GM18520 (cell line): ENCODE measurements around the gene CDH12.
"Not testable (repeated sequence)": the region's sequence is repeated elsewhere in the genome, so short reads cannot be mapped to it uniquely, and the experiment has no call there.

ENCODE experiments used
- ATAC-seq: cut with Tn5 transposase; IDR thresholded peaks from one replicate; pipeline ENCODE4 v1.9.1; 2021; ENCODE audit not compliant: unreplicated experiment

Gene CDH12

GRCh38 chr5:22651355-22651754 is 201.8 kb downstream of the CDH12 start:
- no peak for ATAC-seq

DNA sequence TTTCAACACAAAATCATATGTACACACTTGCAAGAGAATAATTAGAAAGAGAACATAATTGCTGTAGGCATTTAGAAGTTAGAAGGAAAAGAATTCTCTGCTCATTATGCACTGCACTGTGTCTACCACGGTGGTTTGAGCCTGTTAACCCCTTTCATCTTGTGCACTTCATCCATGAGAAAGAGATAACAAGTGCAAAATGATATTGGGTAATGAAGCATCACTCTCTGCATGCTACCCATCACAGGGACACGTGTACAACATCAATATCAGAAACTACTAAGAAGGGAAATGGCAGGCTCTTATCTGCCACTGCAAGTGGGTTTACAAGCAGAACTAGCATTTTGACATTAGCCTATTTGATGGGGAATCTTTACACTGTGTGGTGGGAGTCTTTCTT is 202.6 kb downstream of the CDH12 start:
- ATAC-seq, result no peak

GRCh38 chr5:22649074-22649473 is 204.1 kb downstream of the CDH12 start:
- ATAC-seq, result no peak

- ATAC-seq, result no peak
Observed at GRCh38 chr5:22644859-22645258, 208.3 kb downstream of the CDH12 start.

DNA sequence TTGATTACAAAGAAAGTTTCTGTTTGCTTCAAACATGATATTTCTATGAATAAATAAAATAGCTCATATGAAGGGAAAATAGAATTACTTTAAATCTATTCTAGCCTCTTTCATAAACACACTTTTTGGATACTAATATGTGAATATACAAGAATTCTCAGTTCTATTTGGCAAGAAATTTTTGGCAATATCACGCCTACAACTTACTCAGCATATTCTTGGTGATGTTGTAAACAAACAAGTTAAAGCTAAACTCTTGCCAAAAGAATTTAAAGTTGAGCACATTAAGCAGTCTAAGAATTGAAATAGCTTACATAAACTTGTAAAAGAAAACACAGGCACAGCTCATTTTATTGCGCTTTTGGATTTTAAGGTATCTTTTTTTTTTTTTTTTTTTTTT is 209.8 kb downstream of the CDH12 start:
- no peak for ATAC-seq

DNA sequence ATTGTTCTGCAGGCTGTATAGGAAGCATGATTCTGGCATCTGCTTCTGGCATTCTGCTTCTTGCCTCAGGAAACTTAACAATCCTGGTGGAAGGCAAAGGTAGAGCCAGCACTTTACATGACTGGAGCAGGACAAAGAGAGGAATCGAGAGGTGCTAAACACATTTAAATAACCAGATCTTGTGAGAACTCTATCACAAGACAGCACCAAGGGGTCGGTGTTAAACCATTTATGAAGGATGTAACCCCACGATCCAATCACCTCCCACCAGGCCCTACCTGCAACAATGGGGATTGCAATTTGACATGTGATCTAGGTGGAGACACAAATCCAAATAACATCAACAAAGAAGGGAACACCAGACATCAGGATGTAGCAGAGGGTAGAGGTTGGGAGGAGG is 221.5 kb downstream of the CDH12 start:
- ATAC-seq, result no peak

GRCh38 chr5:22627029-22627428 is 226.1 kb downstream of the CDH12 start:
- ATAC-seq, result no peak

DNA sequence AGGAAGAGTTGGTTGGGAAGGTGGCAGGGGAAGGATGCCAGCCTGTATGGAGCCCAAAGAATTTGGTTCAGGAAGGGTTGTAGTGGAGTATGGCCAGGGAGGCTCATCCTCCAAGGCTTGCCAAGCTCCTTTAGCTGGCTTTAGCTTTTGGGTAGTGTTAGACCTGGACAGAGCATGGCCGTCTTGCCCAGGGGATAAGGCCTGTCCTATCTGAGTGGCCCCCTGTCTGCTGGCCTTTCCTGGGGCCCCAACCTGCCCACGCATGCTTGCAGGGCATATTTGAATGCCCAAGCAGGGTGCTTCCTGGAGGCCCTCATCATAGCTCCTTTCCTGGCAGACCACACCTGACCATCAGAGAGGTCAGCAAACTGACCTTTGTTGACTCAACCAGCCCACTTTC is 227.7 kb downstream of the CDH12 start:
- no peak for ATAC-seq

GRCh38 chr5:22621084-22621483 is 232.1 kb downstream of the CDH12 start:
- no peak for ATAC-seq

GRCh38 chr5:22615964-22616363 is 237.2 kb downstream of the CDH12 start:
- ATAC-seq, result no peak

GRCh38 chr5:22614486-22615094 is 238.6 kb downstream of the CDH12 start:
- ATAC-seq, result no peak

GRCh38 chr5:22612928-22613327 is 240.2 kb downstream of the CDH12 start:
- no peak for ATAC-seq

- no peak for ATAC-seq
Observed at GRCh38 chr5:22611327-22611726, 241.8 kb downstream of the CDH12 start.

DNA sequence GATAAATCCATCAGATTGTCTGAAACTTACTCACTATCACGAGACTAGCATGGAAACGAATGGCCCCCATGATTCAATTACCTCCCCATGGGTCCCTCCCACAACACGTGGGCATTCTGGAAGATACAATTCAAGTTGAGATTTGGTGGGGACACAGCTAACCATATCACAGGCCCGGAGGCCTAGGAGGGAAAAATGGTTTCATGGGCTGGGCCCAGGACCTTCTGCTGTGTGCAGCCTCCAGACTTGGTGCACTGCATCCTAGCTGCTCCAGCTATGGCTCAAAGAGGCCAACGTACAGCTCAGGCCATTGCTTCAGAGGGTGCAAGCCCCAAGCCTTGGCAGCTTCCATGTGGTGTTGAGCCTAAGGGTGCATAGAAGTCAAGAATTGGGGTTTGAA is 245.6 kb downstream of the CDH12 start:
- not testable (repeated sequence) for ATAC-seq

DNA sequence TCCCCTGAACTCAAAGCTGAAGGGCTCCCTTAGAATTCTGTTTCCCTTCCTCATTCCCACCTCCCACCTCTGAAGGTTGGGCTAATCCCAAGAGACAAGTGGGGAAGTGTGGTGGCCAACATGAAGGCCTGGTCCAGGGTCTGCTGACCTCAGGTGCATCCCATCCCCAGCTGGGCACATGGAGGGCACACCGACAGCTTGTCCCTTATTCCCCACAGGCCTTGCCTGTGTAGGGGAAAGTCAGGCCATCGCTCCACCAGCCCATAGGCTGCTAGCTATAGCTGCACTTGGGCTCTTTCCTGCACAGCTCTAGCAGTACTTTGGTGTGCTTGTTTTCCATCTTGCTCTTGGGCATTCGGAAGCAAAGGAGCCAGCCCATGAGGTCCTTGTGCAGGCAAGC is 247.7 kb downstream of the CDH12 start:
- no peak for ATAC-seq

DNA sequence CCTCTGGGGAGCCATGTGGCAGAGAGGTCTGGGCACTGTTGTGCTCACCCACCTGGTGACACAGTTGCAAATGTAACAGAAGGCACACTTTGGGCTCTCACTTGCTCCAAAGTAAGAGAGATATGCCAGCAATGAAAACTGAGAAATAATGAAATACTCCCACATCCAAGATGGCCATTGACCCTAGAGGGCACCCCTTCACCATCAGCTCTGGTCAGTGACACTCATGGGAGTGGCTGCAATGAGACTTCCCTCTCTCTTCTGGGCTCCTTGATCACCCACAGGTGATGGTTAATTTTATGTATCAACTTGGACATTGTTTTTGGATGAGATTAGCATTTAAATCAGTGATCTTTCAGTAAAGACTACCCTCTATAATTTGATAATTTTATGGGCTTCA is 248.4 kb downstream of the CDH12 start:
- ATAC-seq, result no peak

DNA sequence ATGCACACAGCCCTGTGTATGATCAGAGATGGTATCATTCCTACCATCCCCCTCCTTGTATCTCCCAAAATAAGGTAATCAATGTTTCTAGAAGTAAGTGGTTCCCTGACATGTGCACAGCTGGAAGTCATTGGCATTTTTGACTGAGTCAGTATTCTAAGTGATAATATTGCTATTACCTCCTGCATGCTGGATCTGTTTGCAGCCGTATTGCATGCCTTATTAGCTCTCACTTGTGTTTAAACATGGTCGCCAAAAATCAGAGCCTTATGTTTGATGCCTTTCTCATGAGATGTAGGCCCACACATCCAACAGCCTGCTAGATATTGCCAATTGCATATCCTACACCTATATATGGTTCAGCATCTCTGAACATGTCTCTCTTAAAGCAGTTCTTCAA is 254.3 kb downstream of the CDH12 start:
- no peak for ATAC-seq

DNA sequence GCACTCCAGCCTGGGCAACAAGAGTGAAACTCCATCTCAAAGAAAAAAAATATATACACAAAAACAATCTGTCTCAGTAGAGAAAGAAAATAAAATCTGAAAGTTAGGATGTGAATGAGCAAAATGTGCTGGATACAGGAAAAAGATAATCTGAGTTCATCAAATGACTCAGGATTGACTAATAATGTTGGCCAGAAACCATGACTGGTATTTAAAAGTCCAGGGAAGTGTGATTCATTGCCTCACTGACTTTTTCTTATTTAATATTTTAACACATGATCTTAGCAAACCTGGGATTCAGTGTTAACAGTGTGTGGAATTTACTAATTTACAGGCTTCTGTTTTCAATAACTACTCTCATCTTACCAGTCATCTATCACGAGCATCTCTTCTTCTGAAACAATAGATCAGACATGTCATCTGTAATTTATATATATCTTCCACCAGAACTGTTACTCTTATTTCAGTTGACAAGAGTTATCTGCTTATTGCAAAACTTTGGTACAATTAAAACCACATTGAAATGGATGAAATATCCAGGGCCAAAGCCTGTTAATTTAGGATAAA is 256.7 kb downstream of the CDH12 start:
- no peak for ATAC-seq

GRCh38 chr5:22594491-22594890 is 258.7 kb downstream of the CDH12 start:
- no peak for ATAC-seq

- no peak for ATAC-seq
Observed at GRCh38 chr5:22593592-22593991, 259.6 kb downstream of the CDH12 start.

DNA sequence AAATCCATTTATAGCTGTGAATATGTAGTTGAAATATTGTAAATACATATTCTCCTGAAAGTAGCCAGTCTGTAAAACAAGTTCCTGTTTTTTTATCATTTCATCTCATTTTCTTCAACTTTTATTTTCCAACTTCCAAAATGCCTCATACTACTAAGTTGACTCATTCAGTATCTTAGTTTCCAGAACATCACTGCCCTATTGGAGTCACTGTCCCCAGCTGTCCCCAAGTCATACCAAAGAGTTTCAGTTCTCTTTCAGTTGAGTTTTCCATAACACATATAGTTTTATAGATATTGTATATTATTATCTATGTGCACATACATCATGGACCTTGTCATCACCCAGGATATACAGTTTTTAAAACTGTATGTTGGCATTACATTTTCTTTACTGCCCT is 261.7 kb downstream of the CDH12 start:
- no peak for ATAC-seq

GRCh38 chr5:22590677-22591268 is 262.4 kb downstream of the CDH12 start:
- ATAC-seq, result no peak

- ATAC-seq, result no peak
Observed at GRCh38 chr5:22577711-22578110, 275.4 kb downstream of the CDH12 start.
